ENCODE measurements around the gene DDX46. TPM values are rescaled to one million over a fixed set of nuclear protein-coding genes. Genes with fewer than 3 reads are reported as not detected.
"Not testable (repeated sequence)": the region's sequence is repeated elsewhere in the genome, so short reads cannot be mapped to it uniquely, and the experiment has no call there.

The DDX46 gene
- 26.3 TPM for total RNA-seq
- long read RNA-seq, full-length matches to known transcripts = 71 of 79 reads
- long read RNA-seq, partial matches to known transcripts = 5 of 79 reads
- long read RNA-seq, other reads (novel, unspliced or antisense) = 3 of 79 reads

DNA sequence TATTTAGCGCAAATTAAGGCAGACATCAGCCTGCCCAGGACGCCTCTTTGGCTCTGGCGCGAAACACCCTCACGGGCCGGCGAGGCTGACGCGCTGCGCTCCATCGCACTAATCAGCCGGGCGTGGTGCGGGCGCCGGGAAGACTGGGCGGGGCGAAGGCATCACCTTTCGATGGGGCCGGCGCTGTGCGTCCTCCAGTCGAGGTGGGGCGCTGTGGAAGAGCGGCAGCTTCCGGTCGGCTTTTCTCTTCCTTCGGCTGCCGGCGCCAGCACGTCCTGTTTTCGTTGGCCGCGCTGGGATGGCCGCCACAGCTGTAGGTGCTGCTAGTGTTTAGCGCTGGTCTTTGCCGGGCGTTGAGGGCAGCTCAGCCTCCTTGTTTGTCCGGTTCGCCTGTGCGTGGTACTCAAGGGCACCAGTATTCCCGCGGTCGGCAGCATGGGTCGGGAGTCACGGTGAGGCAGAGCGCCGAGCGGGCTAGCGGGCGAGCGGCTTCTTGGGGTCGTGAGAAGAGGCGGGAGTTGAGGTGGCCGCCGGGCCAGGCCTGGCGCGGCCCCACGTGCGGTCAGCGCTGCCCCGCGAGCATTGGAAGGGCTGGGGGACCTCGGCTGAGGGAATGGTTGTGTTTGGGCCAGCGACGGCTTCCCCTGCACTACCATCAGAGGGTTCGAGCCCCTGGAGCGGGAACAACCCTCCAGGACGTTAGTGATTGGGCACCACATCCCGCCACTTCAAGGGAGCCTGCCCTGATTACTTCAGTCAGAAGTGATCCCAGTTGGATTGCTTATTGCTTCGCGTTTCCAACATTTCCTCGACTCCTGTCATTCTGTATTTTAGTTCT lies at the start of gene DDX46:
Gene DDX46 (plus strand): TSS at position 276 of the 838 bp plus-strand sequence. CDS start 160 bp downstream, at position 436.
- ATAC-seq (ENCODE audit: poor library complexity) (peak; percentile 100), DNase-seq (peak; percentile 96)
- intact Hi-C loops (cut with DNase I) = no loop called here

DNA sequence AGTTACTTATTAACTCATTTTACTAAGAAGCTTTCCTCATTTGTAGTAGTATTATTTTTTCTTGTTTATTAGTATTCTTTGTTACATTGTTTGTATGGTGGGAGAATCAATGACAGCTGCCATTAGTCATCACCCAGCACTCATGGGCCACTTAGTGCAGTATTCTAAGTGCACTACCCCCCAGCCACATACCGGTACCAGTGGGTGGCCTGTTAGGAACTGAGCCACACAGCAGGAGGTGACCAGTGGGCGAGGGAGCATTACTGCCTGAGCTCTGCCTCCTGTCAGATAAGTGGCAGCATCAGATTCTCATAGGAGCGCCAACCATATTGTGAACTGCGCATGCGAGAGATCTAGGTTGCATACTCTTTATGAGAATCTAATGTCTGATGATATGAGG lies 44.5 kb upstream of the DDX46 start:
- DNase-seq = no peak
- intact Hi-C loops (cut with DNase I) = no loop called here
- ATAC-seq (ENCODE audit: poor library complexity) = no peak

- intact Hi-C loops (cut with DNase I) = no loop called here
- DNase-seq (no peak), ATAC-seq (ENCODE audit: poor library complexity) (no peak)
These were observed 44.0 kb upstream of the DDX46 start for GRCh38 chr5:134714541-134714940.

- DNase-seq; intact Hi-C loops (cut with DNase I); ATAC-seq (ENCODE audit: poor library complexity): not testable (repeated sequence)
These were observed 43.1 kb upstream of the DDX46 start for GRCh38 chr5:134715466-134715865.

GRCh38 chr5:134724872-134725271 lies 33.7 kb upstream of the DDX46 start:
- ATAC-seq (ENCODE audit: poor library complexity) (no peak), DNase-seq (no peak)
- intact Hi-C loops (cut with DNase I) = no loop called here

DNA sequence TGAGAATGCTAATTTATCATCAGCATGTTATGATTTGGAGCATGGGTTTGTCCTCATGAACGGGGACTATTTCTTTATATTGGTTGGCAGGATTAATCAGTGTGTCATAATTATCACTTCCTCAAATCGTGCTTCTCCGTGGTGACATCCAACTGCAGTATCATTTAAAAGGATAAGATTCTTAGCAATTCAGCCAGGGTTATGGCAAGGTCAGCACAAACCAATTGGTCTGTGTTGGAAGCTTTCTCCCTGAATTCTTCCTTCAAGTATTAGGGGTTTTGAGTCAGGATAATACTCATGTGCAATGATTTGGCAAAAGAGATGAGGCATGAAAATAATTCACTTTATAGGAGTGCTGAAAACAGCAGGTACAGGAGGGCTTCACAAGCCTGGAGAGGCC lies 25.8 kb upstream of the DDX46 start:
- DNase-seq (no peak), ATAC-seq (ENCODE audit: poor library complexity) (no peak)
- intact Hi-C loops (cut with DNase I) = no loop called here

- ATAC-seq (ENCODE audit: poor library complexity) (no peak), DNase-seq (no peak)
- intact Hi-C loops (cut with DNase I) = no loop called here
These were observed 23.3 kb upstream of the DDX46 start for GRCh38 chr5:134735243-134735642.

DNA sequence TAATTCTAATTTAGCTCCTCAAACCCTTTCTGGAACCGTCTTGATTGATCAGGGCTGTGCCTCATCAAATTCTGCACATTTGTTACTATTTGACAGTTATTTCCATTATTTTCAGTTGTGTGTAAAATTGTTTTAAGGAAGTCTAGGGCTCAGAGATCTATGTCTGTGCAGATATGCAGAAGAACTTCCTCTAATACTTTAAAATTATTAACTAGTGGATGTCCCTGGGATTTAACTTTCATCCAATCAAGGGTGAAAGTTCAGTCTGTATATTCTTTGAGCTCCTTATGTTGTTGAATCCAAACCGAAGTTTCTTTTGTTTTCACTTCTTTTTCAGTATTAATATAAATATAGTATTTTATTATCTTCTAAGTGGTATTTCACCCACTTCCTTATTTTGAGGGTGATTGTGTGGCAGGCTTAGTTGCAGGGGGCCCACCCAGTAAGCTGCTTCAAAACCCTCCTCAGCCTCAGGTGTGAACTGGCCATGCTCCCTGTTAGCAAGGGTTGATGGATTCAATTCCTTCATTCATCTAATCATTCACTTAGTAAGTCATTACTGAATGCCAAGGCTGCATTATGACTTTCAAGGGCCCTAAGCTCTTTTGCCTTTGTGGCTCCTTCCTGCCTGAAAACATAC lies 22.3 kb upstream of the DDX46 start:
- no peak for ATAC-seq (ENCODE audit: poor library complexity)
- DNase-seq = no peak
- intact Hi-C loops (cut with DNase I) = no loop called here

- DNase-seq (peak; percentile 99), ATAC-seq (ENCODE audit: poor library complexity) (peak; percentile 99)
- intact Hi-C loops (cut with DNase I) = no loop called here
These were observed 20.2 kb upstream of the DDX46 start, which contains the start of gene CAMLG for GRCh38 chr5:134738133-134738962. Gene CAMLG (plus strand): TSS chr5:134738548. CDS start chr5:134738621, 73 bp downstream.

DNA sequence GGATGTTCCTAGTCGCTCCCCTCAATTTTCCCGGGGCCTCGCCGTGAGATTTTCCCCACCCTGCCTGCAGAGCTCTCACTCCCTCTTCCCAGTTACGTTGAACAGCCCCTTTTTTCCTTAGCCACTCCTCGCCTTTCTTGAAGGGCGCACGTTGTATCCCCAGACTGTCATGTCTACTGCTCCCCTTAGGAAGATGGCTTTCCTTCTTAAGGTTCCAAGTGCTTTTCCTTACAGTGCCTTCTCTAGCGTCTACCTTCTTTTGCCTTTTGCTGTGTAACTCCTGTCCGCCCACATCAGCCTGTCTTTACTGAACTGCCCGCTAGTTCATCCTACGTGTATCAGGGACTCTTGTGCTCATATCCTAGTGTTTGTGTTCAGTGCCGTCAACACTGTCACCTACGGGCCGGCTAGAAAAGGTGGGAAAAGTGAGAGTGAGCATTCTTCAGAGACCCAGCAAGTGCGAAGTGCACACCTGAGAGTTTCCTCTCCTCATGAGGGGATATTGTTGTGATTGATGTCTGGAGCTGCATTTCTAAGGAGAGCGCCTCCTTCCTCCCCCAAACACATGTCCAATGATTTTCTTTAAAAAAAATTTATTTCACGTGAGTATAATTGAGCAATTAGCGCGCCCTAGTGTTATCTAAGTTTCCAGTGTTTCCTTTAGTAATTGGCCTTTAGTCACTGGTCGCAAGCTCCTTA lies 19.5 kb upstream of the DDX46 start:
- DNase-seq = no peak
- peak; percentile 29 for ATAC-seq (ENCODE audit: poor library complexity)
- intact Hi-C loops (cut with DNase I) = no loop called here

GRCh38 chr5:134741052-134741451 lies 17.5 kb upstream of the DDX46 start:
- no peak for ATAC-seq (ENCODE audit: poor library complexity)

DNA sequence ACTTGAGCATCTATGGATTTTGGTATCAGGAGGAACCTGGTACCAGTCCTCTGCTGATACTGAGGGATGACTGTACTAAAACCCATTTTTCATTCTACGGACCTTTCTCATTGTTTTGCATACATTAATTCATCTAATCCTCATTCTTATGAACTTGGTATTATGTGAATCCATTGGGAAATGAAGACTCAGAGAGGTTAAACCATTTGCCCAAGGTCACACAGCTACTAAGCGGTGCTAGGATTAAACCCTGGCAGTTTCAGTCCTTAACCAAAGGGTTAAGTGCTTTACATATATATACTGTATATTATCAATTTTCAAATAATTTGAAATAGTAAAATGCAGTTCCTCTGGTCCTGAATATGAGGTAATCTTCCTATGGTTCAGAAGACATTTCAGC lies 16.4 kb upstream of the DDX46 start:
- ATAC-seq (ENCODE audit: poor library complexity) (no peak), DNase-seq (no peak)
- intact Hi-C loops (cut with DNase I) = no loop called here

More at GRCh38 chr5:134741052-134741451, 17.5 kb upstream of the DDX46 start:
- intact Hi-C loops (cut with DNase I) = no loop called here
- no peak for DNase-seq

DNA sequence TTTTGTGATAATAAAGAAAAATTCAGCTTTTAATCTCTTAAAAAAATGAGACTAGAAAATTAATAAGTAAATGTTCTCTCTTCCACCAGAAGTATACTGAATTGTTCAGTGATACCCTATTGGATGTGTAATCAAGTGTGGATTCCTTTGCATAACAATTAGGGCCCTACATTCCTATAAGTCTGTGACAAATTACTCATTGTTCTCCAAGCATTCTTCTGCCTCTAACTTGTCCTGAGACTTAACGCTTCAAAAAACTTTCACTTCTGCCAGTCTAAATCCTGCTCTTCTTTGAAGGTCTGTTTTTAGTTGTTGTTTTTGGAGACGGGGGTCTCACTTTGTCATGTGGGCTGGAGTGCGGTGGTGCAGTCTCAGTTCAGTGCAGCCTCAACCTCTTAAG lies 9.2 kb upstream of the DDX46 start:
- no peak for DNase-seq
- intact Hi-C loops (cut with DNase I) = no loop called here

GRCh38 chr5:134758176-134758503 lies 439 bp upstream of the DDX46 start:
- intact Hi-C loops (cut with DNase I) = no loop called here
- peak; percentile 2 for ATAC-seq (ENCODE audit: poor library complexity)
- DNase-seq = no peak

More for the DNA sequence above, 9.2 kb upstream of the DDX46 start:
- no peak for ATAC-seq (ENCODE audit: poor library complexity)

DNA sequence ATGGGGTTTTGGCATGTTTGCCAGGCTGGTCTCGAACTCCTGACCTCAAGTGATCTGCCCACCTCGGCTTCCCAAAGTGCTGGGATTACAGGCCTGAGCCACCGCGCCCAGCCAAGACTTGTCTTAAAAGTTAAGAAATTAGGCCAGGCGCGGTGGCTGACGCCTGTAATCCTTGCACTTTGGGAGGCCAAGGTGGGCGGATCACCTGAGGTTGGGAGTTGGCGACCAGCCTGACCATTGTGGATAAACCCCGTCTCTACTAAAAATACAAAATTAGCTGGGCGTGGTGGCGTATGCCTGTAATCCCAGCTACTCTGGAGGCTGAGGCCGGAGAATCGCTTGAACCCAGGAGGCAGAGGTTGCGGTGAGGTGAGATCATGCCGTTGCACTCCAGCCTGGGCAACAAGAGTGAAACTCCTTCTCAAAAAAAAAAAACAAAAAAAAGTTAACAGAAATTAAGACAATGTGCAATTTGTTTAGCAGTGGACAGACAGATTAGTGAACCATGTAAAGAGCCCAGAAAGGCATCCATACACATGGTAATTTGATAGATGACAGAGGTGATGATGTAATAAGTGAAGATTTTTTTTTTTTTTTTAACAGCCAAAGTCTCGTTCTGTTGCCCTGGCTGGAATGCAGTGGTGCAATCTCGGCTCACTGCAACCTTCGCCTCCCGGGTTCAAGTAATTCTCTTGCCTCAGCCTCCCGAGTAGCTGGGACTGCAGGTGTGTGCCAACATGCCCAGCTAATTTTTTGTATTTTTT lies 9.1 kb downstream of the DDX46 start:
- ATAC-seq (ENCODE audit: poor library complexity); intact Hi-C loops (cut with DNase I); DNase-seq: not testable (repeated sequence)

GRCh38 chr5:134769206-134769605 lies 10.6 kb downstream of the DDX46 start:
- DNase-seq (no peak), ATAC-seq (ENCODE audit: poor library complexity) (no peak)
- intact Hi-C loops (cut with DNase I) = no loop called here

DNA sequence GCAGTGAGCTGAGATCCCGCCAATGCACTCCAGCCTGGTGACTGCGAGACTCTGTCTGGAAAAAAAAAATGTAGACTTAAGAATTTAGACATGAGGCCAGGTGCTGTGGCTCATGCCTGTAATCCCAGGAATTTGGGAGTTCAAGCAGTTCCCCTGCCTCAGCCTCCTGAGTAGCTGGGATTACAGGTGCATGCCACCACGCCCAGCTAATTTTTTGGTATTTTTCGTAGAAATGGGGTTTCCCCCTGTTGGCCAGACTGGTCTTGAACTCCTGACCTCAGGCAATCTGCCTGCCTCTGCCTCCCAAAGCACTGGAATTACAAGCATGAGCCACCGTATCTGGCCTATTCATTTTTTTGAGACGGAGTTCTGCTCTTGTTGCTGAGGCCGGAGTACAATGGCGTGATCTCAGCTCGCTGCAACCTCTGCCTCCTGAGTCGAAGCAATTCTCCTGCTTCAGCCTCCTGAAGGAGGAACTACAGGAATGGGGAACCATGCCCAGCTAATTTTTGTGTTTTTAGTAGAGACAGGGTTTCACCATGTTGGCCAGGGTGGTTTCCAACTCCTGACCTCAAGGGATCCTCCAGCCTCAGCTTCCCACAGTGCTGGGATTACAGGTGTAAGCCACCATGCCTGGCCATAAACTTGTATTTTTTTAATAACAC lies 14.0 kb downstream of the DDX46 start:
- ATAC-seq (ENCODE audit: poor library complexity) (no peak), DNase-seq (no peak)
- intact Hi-C loops (cut with DNase I) = no loop called here

Measured in Right ventricle myocardium superior (tissue), 1 donor.